SK-N-SH treated with all-trans-retinoic acid at 6 μM for 48 hours (cell line): ENCODE results near the gene LHFPL3.

Experiments
- ARNTL ChIP-seq: fragments of 450-650 bp; formaldehyde crosslinking; IDR thresholded peaks from 2 replicates; pipeline ENCODE4 v1.5.0; 2020; ENCODE audit warnings: low read depth, mild to moderate bottlenecking, moderate library complexity, borderline replicate concordance
- CSDC2 ChIP-seq: fragments of 250-450 bp; sonication (Bioruptor Pico); IDR thresholded peaks from 2 replicates; pipeline ENCODE4 v1.5.0; 2020; ENCODE audit warnings: mild to moderate bottlenecking, moderate library complexity
- ESRRG ChIP-seq: fragments of 250-450 bp; sonication (Bioruptor Pico); IDR thresholded peaks from 2 replicates; pipeline ENCODE4 v1.6.1; 2021; ENCODE audit warnings: mild to moderate bottlenecking
- OSR1 ChIP-seq: fragments of 250-450 bp; sonication (Bioruptor Pico); IDR thresholded peaks from 2 replicates; pipeline ENCODE4 v1.8.0; 2022; ENCODE audit warnings: moderate library complexity, mild to moderate bottlenecking, inconsistent platforms
- RARB ChIP-seq: fragments of 250-450 bp; sonication (Bioruptor Pico); IDR thresholded peaks from 2 replicates; pipeline ENCODE4 v1.8.0; 2021; ENCODE audit warnings: mild to moderate bottlenecking, moderate library complexity
- TOX ChIP-seq: fragments of 250-450 bp; sonication (Bioruptor Pico); IDR thresholded peaks from 2 replicates; pipeline ENCODE4 v1.8.0; 2021; ENCODE audit warnings: mild to moderate bottlenecking, moderate library complexity, borderline replicate concordance
- ZC3H10 ChIP-seq: fragments of 250-450 bp; sonication (Bioruptor Pico); IDR thresholded peaks from 2 replicates; pipeline ENCODE4 v1.5.1; 2021; ENCODE audit warnings: mild to moderate bottlenecking, moderate library complexity
- ZFP3 ChIP-seq: fragments of 250-450 bp; sonication (Bioruptor Pico); IDR thresholded peaks from 2 replicates; pipeline ENCODE4 v1.5.0; 2020; ENCODE audit warnings: mild to moderate bottlenecking, moderate library complexity
- ZFP30 ChIP-seq: fragments of 450-650 bp; formaldehyde crosslinking; IDR thresholded peaks from 2 replicates; pipeline ENCODE4 v1.5.0; 2022; ENCODE audit warnings: mild to moderate bottlenecking, moderate library complexity
- ZNF565 ChIP-seq: fragments of 450-650 bp; formaldehyde crosslinking; conservative IDR thresholded peaks from 2 replicates; pipeline ENCODE4 v1.5.0; 2020; ENCODE audit warnings: low read depth, mild to moderate bottlenecking, moderate library complexity
- ZNF70 ChIP-seq: fragments of 450-650 bp; formaldehyde crosslinking; IDR thresholded peaks from 2 replicates; pipeline ENCODE4 v1.5.0; 2020; ENCODE audit warnings: mild to moderate bottlenecking, moderate library complexity
- TF ChIP-seq, protein P1 (sequence below): fragments of 250-450 bp; sonication (Bioruptor Pico); IDR thresholded peaks from 2 replicates; pipeline ENCODE4 v1.8.0; 2020; ENCODE audit warnings: mild to moderate bottlenecking, moderate library complexity, borderline replicate concordance
- TF ChIP-seq, protein P2 (sequence below): fragments of 250-450 bp; sonication (Bioruptor Pico); IDR thresholded peaks from 2 replicates; pipeline ENCODE4 v1.5.1; 2020; ENCODE audit warnings: low read depth, mild to moderate bottlenecking, moderate library complexity
- TF ChIP-seq, protein P3 (sequence below): fragments of 250-450 bp; sonication (Bioruptor Pico); IDR thresholded peaks from 2 replicates; pipeline ENCODE4 v1.8.0; 2021; ENCODE audit warnings: low read depth, mild to moderate bottlenecking, moderate library complexity, borderline replicate concordance

DNA sequence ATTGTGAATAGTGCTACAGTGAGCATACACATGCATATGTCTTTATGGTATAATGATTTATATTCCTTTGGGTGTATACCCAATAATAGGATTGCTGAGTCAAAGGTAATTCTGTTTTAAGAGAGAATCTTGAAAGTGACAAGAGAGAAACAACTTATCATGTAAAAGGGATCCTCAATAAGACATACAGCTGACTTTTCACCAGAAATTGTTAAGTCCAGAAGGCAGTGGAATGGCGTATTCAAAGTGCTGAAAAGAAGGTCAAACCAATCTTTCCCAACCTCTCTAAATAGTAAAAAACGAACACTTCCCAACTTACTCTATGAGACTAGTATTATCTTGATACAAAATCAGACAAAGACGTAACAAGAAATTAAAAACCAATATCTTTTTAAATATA, 59.8 kb downstream of the LHFPL3 start:
- TF ChIP-seq ZNF70, result no peak
- TF ChIP-seq, protein P1, sequence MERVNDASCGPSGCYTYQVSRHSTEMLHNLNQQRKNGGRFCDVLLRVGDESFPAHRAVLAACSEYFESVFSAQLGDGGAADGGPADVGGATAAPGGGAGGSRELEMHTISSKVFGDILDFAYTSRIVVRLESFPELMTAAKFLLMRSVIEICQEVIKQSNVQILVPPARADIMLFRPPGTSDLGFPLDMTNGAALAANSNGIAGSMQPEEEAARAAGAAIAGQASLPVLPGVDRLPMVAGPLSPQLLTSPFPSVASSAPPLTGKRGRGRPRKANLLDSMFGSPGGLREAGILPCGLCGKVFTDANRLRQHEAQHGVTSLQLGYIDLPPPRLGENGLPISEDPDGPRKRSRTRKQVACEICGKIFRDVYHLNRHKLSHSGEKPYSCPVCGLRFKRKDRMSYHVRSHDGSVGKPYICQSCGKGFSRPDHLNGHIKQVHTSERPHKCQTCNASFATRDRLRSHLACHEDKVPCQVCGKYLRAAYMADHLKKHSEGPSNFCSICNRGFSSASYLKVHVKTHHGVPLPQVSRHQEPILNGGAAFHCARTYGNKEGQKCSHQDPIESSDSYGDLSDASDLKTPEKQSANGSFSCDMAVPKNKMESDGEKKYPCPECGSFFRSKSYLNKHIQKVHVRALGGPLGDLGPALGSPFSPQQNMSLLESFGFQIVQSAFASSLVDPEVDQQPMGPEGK, result no peak
- no peak for TF ChIP-seq ZFP3 (CRISPR knock-in tag)
- TF ChIP-seq TOX (CRISPR knock-in tag), result no peak
- TF ChIP-seq OSR1 (CRISPR knock-in tag), result no peak
- TF ChIP-seq, protein P2, sequence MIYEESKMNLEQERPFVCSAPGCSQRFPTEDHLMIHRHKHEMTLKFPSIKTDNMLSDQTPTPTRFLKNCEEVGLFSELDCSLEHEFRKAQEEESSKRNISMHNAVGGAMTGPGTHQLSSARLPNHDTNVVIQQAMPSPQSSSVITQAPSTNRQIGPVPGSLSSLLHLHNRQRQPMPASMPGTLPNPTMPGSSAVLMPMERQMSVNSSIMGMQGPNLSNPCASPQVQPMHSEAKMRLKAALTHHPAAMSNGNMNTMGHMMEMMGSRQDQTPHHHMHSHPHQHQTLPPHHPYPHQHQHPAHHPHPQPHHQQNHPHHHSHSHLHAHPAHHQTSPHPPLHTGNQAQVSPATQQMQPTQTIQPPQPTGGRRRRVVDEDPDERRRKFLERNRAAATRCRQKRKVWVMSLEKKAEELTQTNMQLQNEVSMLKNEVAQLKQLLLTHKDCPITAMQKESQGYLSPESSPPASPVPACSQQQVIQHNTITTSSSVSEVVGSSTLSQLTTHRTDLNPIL (CRISPR knock-in tag), result no peak
- TF ChIP-seq ZC3H10 (CRISPR knock-in tag), result no peak
- TF ChIP-seq ESRRG (CRISPR knock-in tag), result no peak
- TF ChIP-seq ZFP30 (CRISPR knock-in tag), result no peak
- no peak for TF ChIP-seq RARB (CRISPR knock-in tag)
- no peak for TF ChIP-seq CSDC2 (CRISPR knock-in tag)
- TF ChIP-seq ZNF565 (CRISPR knock-in tag), result no peak
- TF ChIP-seq ARNTL (CRISPR knock-in tag), result no peak
- TF ChIP-seq, protein P3, sequence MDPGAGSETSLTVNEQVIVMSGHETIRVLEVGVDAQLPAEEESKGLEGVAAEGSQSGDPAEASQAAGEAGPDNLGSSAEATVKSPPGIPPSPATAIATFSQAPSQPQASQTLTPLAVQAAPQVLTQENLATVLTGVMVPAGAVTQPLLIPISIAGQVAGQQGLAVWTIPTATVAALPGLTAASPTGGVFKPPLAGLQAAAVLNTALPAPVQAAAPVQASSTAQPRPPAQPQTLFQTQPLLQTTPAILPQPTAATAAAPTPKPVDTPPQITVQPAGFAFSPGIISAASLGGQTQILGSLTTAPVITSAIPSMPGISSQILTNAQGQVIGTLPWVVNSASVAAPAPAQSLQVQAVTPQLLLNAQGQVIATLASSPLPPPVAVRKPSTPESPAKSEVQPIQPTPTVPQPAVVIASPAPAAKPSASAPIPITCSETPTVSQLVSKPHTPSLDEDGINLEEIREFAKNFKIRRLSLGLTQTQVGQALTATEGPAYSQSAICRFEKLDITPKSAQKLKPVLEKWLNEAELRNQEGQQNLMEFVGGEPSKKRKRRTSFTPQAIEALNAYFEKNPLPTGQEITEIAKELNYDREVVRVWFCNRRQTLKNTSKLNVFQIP, result no peak
